GM18519 (cell line): ENCODE measurements around the gene HOXC10.

Source experiments
- ATAC-seq: cut with Tn5 transposase; IDR thresholded peaks from one replicate; pipeline ENCODE4 v1.9.1; 2021; ENCODE audit warnings: mild to moderate bottlenecking, moderate library complexity; ENCODE audit not compliant: unreplicated experiment, low FRiP score

HOXC10 gene

DNA sequence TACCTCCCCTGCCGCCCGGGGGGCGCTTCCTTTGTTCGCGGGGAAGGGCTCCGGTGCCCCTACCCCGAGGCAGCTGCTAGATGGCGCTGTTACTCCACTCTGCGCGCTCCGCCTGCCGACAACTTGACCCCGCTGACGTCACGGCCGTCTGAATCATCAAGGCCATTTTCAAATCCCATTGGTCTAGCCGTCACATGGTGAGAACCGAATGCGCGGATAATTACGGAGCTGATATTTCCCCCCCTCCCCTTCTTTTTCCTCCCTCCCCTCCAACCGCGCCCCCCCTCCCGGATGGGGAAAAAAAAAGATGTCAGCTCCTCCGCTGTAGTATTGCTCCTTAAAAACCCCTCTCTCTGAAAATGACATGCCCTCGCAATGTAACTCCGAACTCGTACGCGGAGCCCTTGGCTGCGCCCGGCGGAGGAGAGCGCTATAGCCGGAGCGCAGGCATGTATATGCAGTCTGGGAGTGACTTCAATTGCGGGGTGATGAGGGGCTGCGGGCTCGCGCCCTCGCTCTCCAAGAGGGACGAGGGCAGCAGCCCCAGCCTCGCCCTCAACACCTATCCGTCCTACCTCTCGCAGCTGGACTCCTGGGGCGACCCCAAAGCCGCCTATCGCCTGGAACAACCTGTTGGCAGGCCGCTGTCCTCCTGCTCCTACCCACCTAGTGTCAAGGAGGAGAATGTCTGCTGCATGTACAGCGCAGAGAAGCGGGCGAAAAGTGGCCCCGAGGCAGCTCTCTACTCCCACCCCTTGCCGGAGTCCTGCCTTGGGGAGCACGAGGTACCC, at the start of gene HOXC10:
Gene HOXC10, plus strand, starts transcription at position 246 of the 791 bp plus-strand sequence. Its CDS starts 114 bp downstream, at position 360.
- no peak for ATAC-seq

DNA sequence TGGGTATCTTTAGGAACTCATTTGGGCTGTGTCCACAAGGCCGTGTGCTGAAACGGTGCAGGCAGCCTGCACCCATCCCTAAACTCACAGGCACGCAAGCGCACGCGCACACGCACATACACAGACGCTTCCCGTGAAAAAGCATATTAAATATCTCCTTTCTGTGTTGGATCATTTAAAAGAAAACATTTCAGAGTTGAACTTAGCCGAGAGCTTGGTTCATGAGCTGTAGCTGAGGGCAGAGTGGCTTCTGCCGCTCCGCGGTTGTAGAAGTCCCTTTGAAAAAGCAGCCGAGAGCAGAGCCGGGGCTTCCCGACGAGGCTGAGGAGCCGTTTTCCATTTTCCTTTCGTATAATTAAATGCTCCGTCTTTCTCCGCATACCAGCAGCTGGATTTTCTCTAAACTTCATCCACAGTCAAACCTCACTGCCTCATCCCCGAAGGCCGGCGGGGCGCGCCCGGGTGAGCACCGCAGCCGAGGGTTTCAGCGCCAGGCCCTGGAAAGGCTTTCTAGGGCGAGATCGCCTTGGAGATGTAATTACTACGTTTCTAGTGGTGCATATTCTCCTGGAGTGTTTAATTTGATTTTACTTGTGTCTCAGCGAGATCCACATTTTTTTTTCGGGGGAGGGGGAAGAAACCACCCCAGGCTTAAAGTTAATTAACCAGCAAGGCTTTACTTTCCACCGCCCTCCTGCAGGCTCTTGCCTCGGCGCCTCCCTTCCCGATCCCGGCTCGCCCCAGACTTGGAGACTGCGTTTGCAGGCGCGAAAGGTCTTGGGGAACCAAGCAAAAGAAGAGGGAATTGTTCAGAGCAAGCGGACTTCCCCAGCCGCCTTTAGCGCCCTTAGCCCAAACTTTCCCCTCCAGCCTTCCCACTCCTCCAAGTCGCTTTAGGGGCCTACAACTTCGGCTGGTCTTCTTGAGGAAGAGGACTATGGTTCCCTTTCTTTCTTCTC, 49.3 kb upstream of the HOXC10 start:
- ATAC-seq: no peak

DNA sequence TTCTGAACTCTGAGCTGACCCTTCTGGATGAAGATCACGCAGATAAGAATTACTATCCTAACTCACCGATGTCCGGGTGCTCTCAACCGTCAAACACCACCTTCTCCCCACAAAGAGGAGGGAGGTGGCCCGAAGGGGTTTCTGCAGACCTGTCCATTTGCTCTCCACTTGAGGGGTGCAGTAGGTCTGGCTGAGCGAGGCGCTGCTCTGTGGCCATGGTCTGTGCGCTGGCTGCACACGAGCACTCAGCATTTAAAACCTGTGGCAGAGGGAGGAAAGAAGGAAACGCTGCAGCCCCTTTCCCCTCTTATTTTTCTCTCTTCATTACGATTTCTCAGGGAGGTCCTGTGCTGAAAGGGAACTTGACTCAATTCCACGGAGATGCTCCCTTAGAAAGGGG, 47.8 kb upstream of the HOXC10 start:
- ATAC-seq: no peak

DNA sequence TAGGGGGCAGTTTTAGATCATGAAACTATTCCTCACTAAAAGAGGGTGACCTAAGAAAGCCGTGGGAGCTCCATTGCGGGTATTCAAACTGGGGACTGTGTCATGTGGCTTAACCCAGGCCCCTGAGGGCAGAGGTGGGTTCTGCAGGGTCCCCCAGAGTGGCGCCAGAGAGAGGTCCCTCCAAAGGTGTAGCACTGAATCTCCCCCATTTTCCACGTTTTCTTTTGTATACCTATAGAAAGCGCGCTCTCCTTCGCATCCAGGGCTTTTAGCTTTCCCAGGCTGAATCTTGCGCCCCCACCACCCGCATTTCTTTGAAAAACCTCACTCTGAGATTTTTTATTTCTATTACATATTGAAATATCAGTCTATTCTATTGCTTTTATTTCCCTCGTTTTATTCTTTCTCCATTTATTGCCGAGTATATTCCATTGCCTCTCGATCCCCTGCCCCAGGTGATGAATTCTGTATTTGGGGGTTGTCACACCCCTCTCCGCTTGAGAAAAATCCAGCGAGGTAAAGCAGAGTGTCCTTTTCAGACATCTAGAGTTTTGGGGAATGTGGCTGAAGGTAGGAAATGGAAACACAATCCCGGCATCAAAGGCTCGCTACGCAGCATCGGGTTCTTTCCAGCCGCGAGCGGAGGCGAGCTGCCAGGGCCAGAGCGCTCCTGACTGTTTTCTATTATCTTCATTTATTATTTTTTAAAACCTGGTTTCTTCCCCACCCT, 47.2 kb upstream of the HOXC10 start:
- no peak for ATAC-seq

DNA sequence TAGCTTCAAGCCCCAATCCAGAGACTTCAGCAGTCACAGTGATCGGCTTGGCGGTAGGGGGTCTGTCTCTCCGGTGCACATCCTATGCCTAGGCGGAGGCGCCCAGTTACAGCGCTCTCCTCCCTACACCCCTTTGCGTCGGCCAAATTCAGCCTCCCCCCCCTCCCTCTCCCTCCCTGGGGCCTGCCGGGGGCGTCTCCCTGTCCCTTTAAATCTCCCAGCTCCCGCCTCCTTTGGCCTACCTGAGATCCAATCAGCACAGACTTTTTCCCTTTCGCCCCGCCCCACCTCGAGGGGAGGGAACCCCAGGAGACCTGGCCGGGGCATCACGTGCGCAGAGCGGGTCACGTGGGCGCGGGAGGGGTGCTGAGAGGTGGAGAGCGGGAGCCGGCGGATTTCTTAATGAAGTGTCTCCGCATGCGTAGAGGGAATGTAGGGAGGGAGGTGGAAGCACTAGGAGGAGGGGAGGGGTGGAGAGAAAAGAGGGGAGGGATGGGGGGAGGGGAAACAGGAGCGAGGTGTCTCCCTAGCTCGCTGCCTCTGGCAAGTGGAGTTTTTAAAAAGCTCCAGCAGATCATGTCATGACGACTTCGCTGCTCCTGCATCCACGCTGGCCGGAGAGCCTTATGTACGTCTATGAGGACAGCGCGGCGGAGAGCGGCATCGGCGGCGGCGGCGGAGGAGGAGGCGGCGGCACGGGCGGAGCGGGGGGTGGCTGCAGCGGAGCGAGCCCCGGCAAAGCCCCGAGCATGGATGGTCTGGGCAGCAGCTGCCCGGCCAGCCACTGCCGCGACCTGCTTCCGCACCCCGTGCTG, 46.4 kb upstream of the HOXC10 start, which contains the start of gene HOXC13:
Gene HOXC13, plus strand, starts transcription at position 506 of the 815 bp plus-strand sequence. Its CDS starts 76 bp downstream, at position 582.
- no peak for ATAC-seq

DNA sequence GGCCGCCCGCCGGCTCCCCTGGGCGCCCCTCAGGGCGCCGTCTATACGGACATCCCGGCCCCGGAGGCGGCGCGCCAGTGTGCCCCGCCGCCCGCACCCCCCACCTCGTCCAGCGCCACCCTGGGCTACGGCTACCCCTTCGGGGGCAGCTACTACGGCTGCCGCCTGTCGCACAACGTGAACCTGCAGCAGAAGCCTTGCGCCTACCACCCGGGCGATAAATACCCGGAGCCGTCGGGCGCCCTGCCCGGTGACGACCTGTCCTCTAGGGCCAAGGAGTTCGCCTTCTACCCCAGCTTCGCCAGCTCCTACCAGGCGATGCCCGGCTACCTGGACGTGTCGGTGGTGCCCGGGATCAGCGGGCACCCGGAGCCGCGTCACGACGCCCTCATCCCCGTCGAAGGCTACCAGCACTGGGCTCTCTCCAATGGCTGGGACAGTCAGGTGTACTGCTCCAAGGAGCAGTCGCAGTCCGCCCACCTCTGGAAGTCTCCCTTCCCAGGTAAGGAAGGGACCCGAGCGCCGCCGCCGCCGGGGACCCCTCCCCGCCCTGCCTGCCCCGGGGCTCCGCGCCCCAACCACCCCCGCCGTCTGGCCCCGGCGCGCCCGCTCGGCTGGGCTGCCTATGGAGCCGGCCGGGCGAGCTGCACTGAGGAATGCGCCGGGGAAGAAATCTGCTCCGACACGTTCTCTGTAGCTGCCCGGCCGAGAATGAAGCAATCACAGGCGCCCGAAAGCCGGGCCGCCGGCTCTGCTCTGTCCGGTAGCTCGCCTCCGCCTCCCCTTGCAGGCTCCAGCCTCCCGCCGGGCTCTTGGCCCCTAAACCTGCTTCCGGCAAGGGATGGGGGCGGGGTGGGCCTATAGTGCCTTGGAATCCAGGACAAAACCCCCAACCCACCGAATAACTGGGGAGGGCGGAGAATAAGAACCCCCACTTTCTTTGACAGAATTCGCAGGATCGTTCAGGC, 45.5 kb upstream of the HOXC10 start:
- ATAC-seq: no peak

DNA sequence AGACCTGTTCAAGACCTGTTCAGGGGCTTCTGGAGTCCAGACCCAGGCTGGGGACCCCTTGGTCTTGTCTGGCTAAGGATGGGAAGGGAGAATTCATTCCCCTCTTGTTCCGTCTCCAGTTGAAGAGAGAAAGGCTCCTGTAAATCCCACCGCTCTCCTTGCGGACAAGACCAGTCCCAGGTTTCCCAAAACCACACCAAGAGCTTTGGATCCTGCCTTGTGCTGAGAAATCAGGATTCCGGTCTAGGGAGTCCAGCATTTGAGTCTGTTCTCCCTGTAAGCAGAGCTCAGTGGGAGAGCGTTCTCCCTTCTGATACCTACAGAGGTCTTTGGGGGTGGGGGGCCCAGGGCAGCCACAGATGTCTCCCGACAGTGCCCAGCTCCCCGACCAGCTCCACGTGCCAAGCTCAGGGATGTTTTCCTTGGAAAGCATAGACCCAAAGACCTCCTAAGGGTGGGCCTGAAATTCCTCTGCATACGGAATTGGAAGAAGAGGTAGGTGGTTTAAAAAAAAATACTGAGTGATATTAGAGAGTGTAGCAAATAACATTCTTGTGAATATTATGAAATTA, 44.4 kb upstream of the HOXC10 start:
- ATAC-seq: no peak

DNA sequence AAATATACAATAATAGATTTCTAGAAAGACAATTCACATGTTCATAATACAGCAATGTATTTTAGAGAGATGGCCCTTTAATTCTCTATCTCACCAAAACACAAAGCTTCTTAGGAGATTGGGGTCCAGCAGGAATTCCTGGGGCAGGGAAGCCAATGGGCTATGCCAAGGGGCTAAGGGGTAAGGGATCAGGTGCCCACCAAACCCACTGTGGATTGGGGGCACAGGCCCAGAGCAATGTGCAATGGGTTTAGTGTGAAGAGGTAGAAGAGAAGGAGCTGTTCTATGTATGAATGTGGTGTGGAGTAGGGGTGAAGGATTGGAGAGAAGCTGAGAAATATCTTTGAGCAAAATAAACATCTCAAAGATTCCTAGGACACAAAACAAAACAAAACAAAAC, 43.8 kb upstream of the HOXC10 start:
- no peak for ATAC-seq

DNA sequence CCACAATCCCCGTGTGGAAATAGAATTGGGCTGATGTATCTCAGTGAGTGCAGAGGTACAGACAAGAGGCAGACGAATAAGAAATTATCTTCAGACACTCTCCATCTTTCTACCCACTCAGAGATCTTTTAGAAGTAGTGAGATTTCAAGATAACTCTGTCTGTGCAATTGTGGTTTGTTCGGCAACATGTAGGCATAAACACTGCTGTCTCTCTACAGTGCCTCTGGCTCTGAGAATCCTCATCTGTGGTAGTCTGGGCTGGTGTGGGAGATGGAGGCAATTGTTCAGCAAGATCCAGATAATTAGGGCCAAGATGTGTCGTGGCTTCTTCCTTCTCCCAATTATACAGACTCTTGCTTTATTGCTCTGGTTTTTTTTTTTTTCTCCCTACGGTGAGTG, 43.2 kb upstream of the HOXC10 start:
- ATAC-seq: no peak

DNA sequence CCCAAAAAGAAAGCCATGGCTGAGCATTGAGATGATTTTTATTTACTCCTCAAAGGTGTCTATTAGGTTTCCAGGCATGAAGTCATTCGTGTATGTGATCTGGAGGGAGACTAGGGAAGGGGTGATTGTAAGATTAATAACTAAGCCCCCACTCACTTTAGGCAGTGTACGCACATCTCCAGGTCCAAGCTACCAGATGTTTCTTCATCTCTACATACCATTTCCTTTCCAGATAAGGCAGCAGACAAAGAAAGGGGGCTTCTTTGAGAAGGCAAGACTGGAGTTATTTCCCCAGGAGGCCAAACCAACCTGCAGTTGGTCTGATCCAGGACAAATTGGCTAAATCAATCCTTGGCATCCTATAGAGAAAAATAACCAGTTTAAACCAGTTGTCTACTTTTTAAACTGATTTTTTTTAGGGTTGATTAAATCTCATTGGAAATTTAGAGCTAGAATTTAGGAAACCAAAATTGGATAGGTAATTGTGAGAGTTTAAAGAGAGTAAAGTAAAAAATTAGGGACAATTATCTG, 42.4 kb upstream of the HOXC10 start:
- no peak for ATAC-seq

DNA sequence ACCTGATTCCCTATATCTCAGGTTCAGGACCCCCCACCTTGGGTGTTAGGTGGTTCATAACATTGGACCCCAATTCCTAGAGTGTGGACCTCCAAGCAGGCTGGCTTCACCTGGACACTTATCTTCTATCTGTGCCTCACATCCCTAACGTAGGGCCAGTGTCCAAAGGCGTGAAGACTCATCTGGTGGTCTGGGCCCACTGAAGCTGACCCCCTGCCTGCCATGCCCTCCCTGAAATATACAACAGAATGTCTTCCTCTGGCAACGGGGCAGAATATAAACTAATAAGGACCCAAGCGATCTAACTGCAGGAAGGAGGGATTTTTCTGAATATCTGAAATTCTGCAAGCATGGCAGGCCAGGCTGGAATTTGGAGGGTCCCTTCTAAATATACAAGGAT, 40.7 kb upstream of the HOXC10 start:
- no peak for ATAC-seq

DNA sequence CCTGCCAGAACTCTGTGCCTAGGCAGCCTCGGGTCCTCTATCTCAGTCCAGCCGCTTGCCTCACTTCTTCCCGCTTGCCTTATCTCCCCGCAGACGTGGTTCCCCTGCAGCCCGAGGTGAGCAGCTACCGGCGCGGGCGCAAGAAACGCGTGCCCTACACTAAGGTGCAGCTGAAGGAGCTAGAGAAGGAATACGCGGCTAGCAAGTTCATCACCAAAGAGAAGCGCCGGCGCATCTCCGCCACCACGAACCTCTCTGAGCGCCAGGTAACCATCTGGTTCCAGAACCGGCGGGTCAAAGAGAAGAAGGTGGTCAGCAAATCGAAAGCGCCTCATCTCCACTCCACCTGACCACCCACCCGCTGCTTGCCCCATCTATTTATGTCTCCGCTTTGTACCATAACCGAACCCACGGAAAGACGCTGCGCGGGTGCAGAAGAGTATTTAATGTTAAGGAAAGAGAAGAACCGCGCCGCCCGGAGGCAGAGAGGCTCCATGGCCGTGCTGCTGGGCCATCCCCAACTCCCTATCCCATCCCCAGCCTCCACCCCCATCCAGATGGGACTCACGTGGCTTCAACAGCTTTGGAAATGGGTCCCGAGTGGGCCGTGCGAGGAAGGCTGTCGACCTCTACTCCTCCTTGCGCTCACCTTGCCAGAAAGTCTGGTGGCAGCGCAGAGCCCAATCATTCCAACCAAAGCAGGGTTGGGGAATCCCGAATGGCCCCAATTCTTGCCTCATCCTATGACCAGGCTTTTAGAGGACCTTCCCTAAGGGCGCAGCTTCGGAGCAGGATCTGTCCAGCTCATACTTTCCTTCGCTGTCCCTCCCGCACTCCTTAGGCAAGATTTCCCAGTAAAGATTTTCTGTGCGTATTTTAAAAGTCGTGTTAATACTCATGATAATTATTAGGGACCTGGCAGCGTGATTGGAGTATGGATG, 39.8 kb upstream of the HOXC10 start:
- no peak for ATAC-seq

DNA sequence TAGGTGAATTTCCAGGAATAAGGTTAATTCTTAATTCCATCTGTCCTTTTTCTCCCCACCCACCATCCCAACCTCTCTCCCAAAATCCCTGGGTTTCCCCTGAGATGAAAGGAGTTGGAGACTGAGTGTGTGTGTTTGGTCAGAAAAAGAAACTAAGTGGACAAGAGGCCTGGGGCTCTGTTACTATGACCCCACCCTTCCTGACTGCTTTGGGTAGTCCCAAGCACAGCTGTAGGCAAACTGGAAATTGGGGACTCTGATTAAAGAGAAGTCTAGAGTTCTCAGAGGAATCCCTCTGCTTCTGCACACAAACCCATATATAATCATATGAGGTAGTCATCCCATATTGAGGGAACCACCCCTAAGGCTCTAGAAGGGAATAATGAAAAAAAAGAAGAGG, 37.2 kb upstream of the HOXC10 start:
- no peak for ATAC-seq

DNA sequence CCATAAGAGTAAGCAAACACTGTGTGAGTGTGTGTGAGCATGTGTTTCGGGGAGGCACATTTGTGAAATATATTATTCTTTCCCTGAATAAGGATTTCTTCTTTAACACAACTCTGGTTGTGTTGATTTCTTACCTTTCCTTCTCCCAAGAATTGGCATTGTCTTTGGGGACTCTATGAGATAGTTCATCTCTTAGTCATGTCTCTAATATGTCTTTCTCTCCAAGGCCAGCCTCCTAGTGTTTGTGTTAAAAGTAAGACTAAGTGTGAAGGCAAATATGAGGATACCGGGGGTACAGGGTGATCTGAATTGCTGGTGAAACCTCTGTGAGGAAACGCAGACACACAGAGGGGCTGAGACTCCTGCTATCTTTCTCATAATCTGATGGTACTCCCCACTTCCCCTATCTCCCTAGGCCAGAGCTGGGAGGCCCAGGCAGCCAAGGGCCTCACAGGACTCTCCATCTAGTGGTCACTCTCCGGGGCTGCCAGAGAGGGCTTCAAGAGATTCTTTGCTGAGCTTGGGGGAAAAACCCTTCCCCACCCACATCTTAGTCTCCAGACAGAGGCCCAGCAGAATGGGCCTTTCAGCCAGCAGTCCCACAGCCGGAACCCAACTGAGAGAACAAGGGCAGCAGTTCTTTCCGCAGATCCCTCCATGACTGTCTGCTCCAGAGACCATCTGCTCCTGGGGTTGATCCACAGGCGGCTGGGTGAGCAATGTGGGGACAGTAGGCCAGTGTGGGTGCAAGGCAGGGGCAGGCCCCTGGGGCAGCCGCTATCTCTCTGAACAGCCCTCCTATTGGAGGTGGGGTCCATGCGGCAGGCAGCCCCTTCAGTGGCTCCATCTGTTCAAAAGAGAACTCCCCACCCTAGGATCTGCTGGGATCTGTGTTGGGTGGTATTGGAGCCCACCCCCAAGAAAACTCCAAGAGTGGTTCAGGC, 36.0 kb upstream of the HOXC10 start:
- ATAC-seq: no peak

DNA sequence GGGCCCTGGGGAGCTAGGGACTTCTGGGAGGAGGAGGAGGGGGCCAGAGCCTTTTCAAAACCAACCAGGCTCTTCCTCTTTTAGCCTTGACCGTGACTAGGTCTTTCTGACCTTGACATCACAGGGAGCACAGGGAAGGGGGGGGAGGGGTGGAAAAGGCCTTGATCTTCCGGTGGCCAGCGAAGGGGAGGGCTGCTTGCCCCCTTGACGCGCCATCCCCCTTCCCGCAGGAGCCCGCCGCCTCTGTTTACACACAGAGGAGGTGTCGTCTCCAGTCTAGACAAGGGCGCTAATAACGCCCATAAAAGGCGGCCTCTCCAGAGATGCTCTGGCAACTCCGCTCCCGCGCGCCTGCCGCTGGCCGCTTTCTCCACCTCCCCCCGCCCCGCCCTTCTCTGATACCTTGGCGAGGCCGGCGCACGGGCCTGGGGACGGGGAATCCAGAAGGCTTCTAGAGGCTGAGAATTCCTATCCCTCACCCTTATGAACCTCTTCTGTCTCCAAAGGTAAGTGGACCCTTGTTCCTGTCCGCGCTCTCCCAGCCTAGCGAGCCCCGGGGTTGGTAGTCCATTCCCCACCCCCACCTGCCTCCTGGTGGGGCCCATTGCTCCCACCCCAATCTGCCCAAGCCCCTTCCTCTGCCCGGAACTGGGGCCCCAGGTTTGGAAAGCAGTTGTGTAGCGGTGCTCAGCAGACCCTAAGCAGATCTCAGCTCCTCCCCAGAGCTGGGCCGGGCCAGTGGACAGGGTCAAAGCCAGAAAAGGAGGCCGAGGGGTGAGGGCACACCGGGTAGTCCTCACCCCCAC, 35.1 kb upstream of the HOXC10 start:
- no peak for ATAC-seq
